HEK293T (cell line): Measurements from ENCODE around the gene NEB.
"Not testable (repeated sequence)": the region's sequence is repeated elsewhere in the genome, so short reads cannot be mapped to it uniquely, and the experiment has no call there.

Source experiments
- ARNT ChIP-seq: fragments of 450-650 bp; IDR thresholded peaks from 2 replicates; pipeline ENCODE4 v1.6.1; 2017; ENCODE audit warnings: mild to moderate bottlenecking
- BHLHE40 ChIP-seq: fragments of 450-650 bp; IDR thresholded peaks from 2 replicates; pipeline ENCODE4 v1.6.1; 2016; ENCODE audit warnings: mild to moderate bottlenecking, moderate library complexity, borderline replicate concordance
- CTBP1 ChIP-seq: fragments of 450-650 bp; IDR thresholded peaks from 2 replicates; pipeline ENCODE4 v1.6.1; 2016; ENCODE audit warnings: borderline replicate concordance
- FOXA1 ChIP-seq: fragments of 450-650 bp; IDR thresholded peaks from 2 replicates; pipeline ENCODE4 v1.6.1; 2016; ENCODE audit warnings: mild to moderate bottlenecking
- FOXK2 ChIP-seq: fragments of 450-650 bp; IDR thresholded peaks from 2 replicates; pipeline ENCODE4 v1.6.1; 2016; ENCODE audit warnings: mild to moderate bottlenecking
- FOXM1 ChIP-seq: fragments of 450-650 bp; IDR thresholded peaks from 2 replicates; pipeline ENCODE4 v1.6.1; 2017; ENCODE audit warnings: mild to moderate bottlenecking, borderline replicate concordance
- NFRKB ChIP-seq: fragments of 450-650 bp; IDR thresholded peaks from 2 replicates; pipeline ENCODE4 v1.6.1; 2016; ENCODE audit warnings: mild to moderate bottlenecking, moderate library complexity
- SP1 ChIP-seq: fragments of 450-650 bp; IDR thresholded peaks from 2 replicates; pipeline ENCODE4 v1.6.1; 2017
- TARDBP ChIP-seq: fragments of 450-650 bp; IDR thresholded peaks from 2 replicates; pipeline ENCODE4 v1.6.1; 2016

GRCh38 chr2:151601803-151602202 lies 132.5 kb downstream of the NEB start:
- TF ChIP-seq SP1, TARDBP, BHLHE40, ARNT, CTBP1, NFRKB, FOXM1, FOXA1, FOXK2: not testable (repeated sequence)
